HUES48 (cell line): ENCODE results near the gene PSEN2.

ENCODE experiments used
- H3K27ac ChIP-seq: one replicate; pipeline ENCODE4 v1.7.0; 2013; ENCODE audit warnings: low read depth, low read length, inconsistent platforms
- H3K27me3 ChIP-seq: 2 replicates; pipeline ENCODE4 v1.6.1; 2013; ENCODE audit warnings: mild to moderate bottlenecking, low read length; ENCODE audit not compliant: control insufficient read depth, insufficient read depth
- H3K36me3 ChIP-seq: 2 replicates; pipeline ENCODE4 v1.6.1; 2013; ENCODE audit warnings: low read length; ENCODE audit not compliant: control insufficient read depth, insufficient read depth
- H3K4me1 ChIP-seq: 2 replicates; pipeline ENCODE4 v1.6.1; 2013; ENCODE audit warnings: mild to moderate bottlenecking, low read length; ENCODE audit not compliant: control insufficient read depth, insufficient read depth
- H3K4me3 ChIP-seq: 2 replicates; pipeline ENCODE4 v1.5.1; 2013; ENCODE audit warnings: mild to moderate bottlenecking, low read depth, low read length
- H3K9ac ChIP-seq: 2 replicates; pipeline ENCODE4 v1.6.1; 2013; ENCODE audit warnings: mild to moderate bottlenecking, low read depth, low read length, moderate library complexity
- H3K9me3 ChIP-seq: 2 replicates; pipeline ENCODE4 v1.6.1; 2013; ENCODE audit warnings: low read length; ENCODE audit not compliant: control insufficient read depth, insufficient read depth

PSEN2 gene

GRCh38 chr1:226880372-226881287 lies 10.2 kb downstream of the PSEN2 start:
- no peak overlapping the region for H3K4me3 ChIP-seq
- peaks cover 52% of the 10 kb centered on the region for H3K36me3 ChIP-seq
- H3K4me1 ChIP-seq = no peaks in the 10 kb centered on the region; the same call in 1 of the 2 replicates
- H3K27me3 ChIP-seq = no peaks in the 10 kb centered on the region
- H3K9me3 ChIP-seq = no peaks in the 10 kb centered on the region
- H3K9ac ChIP-seq = no peak overlapping the region
- no peak overlapping the region for H3K27ac ChIP-seq

- no peak overlapping the region for H3K4me3 ChIP-seq
- peaks cover 54% of the 10 kb centered on the region for H3K36me3 ChIP-seq
- H3K27ac ChIP-seq = no peak overlapping the region
- no peaks in the 10 kb centered on the region for H3K4me1 ChIP-seq
- no peak overlapping the region for H3K9ac ChIP-seq
- H3K9me3 ChIP-seq = no peaks in the 10 kb centered on the region
- no peaks in the 10 kb centered on the region for H3K27me3 ChIP-seq
Observed at GRCh38 chr1:226881515-226882185, 11.2 kb downstream of the PSEN2 start.

GRCh38 chr1:226882187-226882586 lies 11.8 kb downstream of the PSEN2 start:
- Histone ChIP-seq H3K4me3 (no peak overlapping the region), H3K4me1 (no peaks in the 10 kb centered on the region), H3K27ac (no peak overlapping the region), H3K9ac (no peak overlapping the region), H3K27me3 (no peaks in the 10 kb centered on the region), H3K9me3 (no peaks in the 10 kb centered on the region), H3K36me3 (peaks cover 54% of the 10 kb centered on the region)

- Histone ChIP-seq H3K27me3 (no peaks in the 10 kb centered on the region), H3K27ac (no peak overlapping the region), H3K4me1 (no peaks in the 10 kb centered on the region), H3K9ac (no peak overlapping the region), H3K9me3 (no peaks in the 10 kb centered on the region), H3K4me3 (no peak overlapping the region), H3K36me3 (peaks cover 58% of the 10 kb centered on the region)
Observed at GRCh38 chr1:226882631-226883409, 12.4 kb downstream of the PSEN2 start.

- Histone ChIP-seq H3K4me1 (no peaks in the 10 kb centered on the region), H3K9me3 (no peaks in the 10 kb centered on the region), H3K9ac (no peak overlapping the region), H3K27ac (no peak overlapping the region), H3K27me3 (no peaks in the 10 kb centered on the region), H3K36me3 (peaks cover 63% of the 10 kb centered on the region), H3K4me3 (no peak overlapping the region)
Observed at GRCh38 chr1:226883630-226884029, 13.2 kb downstream of the PSEN2 start.

- Histone ChIP-seq H3K4me1 (no peaks in the 10 kb centered on the region), H3K27ac (no peak overlapping the region), H3K4me3 (no peak overlapping the region), H3K9ac (no peak overlapping the region), H3K9me3 (no peaks in the 10 kb centered on the region), H3K36me3 (peaks cover 64% of the 10 kb centered on the region), H3K27me3 (no peaks in the 10 kb centered on the region)
Observed at GRCh38 chr1:226884116-226884625, 13.8 kb downstream of the PSEN2 start.

- Histone ChIP-seq H3K4me3 (no peak overlapping the region), H3K27ac (no peak overlapping the region), H3K9ac (no peak overlapping the region), H3K27me3 (no peaks in the 10 kb centered on the region), H3K9me3 (no peaks in the 10 kb centered on the region), H3K4me1 (no peaks in the 10 kb centered on the region), H3K36me3 (peaks cover 58% of the 10 kb centered on the region)
Observed at GRCh38 chr1:226884966-226885820, 14.8 kb downstream of the PSEN2 start.

GRCh38 chr1:226886122-226886901 lies 15.9 kb downstream of the PSEN2 start:
- Histone ChIP-seq H3K4me1 (no peaks in the 10 kb centered on the region), H3K9me3 (no peaks in the 10 kb centered on the region), H3K36me3 (peaks cover 59% of the 10 kb centered on the region), H3K27me3 (no peaks in the 10 kb centered on the region), H3K4me3 (no peak overlapping the region), H3K9ac (no peak overlapping the region), H3K27ac (no peak overlapping the region)

- Histone ChIP-seq H3K27ac (no peak overlapping the region), H3K4me3 (no peak overlapping the region), H3K27me3 (no peaks in the 10 kb centered on the region), H3K36me3 (peaks cover 58% of the 10 kb centered on the region), H3K4me1 (no peaks in the 10 kb centered on the region), H3K9ac (no peak overlapping the region), H3K9me3 (no peaks in the 10 kb centered on the region)
Observed at GRCh38 chr1:226887006-226887405, 16.6 kb downstream of the PSEN2 start.
